Fibroblast of villous mesenchyme (primary cell): ENCODE data around the gene TRPM2. TPM values are rescaled to one million over a fixed set of nuclear protein-coding genes. Genes with fewer than 3 reads are reported as not detected.

Experiments used
- DNase-seq: peaks from one replicate; pipeline ENCODE4 v3.0.0-alpha.2; 2010; ENCODE audit warnings: low read depth
- H3K4me3 ChIP-seq: 2 replicates; pipeline ENCODE4 v1.5.1; 2011; ENCODE audit warnings: low read depth, mild to moderate bottlenecking, low read length
- CTCF ChIP-seq: IDR thresholded peaks from 2 replicates; pipeline ENCODE4 v1.5.1; 2012; ENCODE audit warnings: low read depth, mild to moderate bottlenecking, low read length; ENCODE audit not compliant: insufficient read depth
- total RNA-seq: library from RNA; depleted of rRNA; stranded (reverse); fragments of >200 nt; gene quantifications from 2 replicates; pipeline ENCODE4 v1.2.3, GENCODE V29; 2012

Gene TRPM2
- total RNA-seq, 1 donor, result under 0.01 TPM

GRCh38 chr21:44365967-44366585 lies 12.7 kb downstream of the TRPM2 start:
- TF ChIP-seq CTCF, result no peak
- H3K4me3 ChIP-seq, result no peak overlapping the region
- DNase-seq, result no peak

- no peak for TF ChIP-seq CTCF
- H3K4me3 ChIP-seq, result no peak overlapping the region
- DNase-seq, result no peak
Observed at GRCh38 chr21:44366586-44367211, 13.3 kb downstream of the TRPM2 start.

- TF ChIP-seq CTCF, result no peak
- DNase-seq, result no peak
- H3K4me3 ChIP-seq, result no peak overlapping the region
Observed at GRCh38 chr21:44368711-44369446, 15.5 kb downstream of the TRPM2 start.

GRCh38 chr21:44370027-44370735 lies 16.8 kb downstream of the TRPM2 start:
- peak; percentile 50 for DNase-seq
- no peak overlapping the region for H3K4me3 ChIP-seq
- TF ChIP-seq CTCF, result no peak

GRCh38 chr21:44370786-44371410 lies 17.5 kb downstream of the TRPM2 start:
- no peak overlapping the region for H3K4me3 ChIP-seq
- TF ChIP-seq CTCF, result no peak
- no peak for DNase-seq

GRCh38 chr21:44371596-44371995 lies 18.2 kb downstream of the TRPM2 start:
- no peak for TF ChIP-seq CTCF
- no peak overlapping the region for H3K4me3 ChIP-seq

More at GRCh38 chr21:44371596-44371995, 18.2 kb downstream of the TRPM2 start:
- DNase-seq, result no peak
